PFSK-1 (cell line): ENCODE data around the gene APOBEC3G.

Source experiments
- FOXP2 ChIP-seq: optimal IDR thresholded peaks from 2 replicates; pipeline ENCODE3; 2011; ENCODE audit warnings: borderline replicate concordance, control low read depth, inconsistent platforms; ENCODE audit not compliant: insufficient read depth; ENCODE audit errors: extremely low read length, extremely low read depth
- POLR2AphosphoS5 ChIP-seq: IDR thresholded peaks from 2 replicates; pipeline ENCODE4 v1.6.1; 2012; ENCODE audit warnings: low read depth, mild to moderate bottlenecking, control low read depth, low read length, moderate library complexity
- REST ChIP-seq, 2 experiments: IDR thresholded peaks; 2 replicates each; pipeline versions ENCODE4 v1.6.1 to v1.8.0; 2011 to 2012; ENCODE audit warnings: low read depth in 2 of 2, low read length in 2 of 2, control low read depth in 1 of 2, inconsistent platforms in 1 of 2, mild to moderate bottlenecking in 1 of 2, moderate library complexity in 1 of 2; ENCODE audit not compliant: insufficient read depth in 1 of 2
- SIN3A ChIP-seq: IDR thresholded peaks from 2 replicates; pipeline ENCODE4 v1.6.1; 2012; ENCODE audit warnings: mild to moderate bottlenecking, low read length, moderate library complexity, borderline replicate concordance; ENCODE audit not compliant: insufficient read depth
- TAF1 ChIP-seq: IDR thresholded peaks from 2 replicates; pipeline ENCODE4 v1.6.1; 2012; ENCODE audit warnings: low read length, control low read depth, borderline replicate concordance; ENCODE audit not compliant: insufficient read depth

- TF ChIP-seq TAF1 (no peak), REST (IDR thresholded peaks at IDR 0.05; ENCODE audit: insufficient read depth in 1 of 2, low read depth in 2 of 2, low read length in 2 of 2) (no peak), POLR2AphosphoS5 (no peak), SIN3A (no peak), FOXP2 (no peak)
Measured at GRCh38 chr22:39078329-39078728, 1.3 kb downstream of the APOBEC3G start.
